K562 (cell line): ENCODE measurements around the gene TBC1D25. TPM values are rescaled to one million over a fixed set of nuclear protein-coding genes. Genes with fewer than 3 reads are reported as not detected.

Source experiments
- ATAC-seq: fragments of 200-7000 bp; cut with Tn5 transposase; 3 replicates; pipeline ENCODE4 v1.9.1; 2020; ENCODE audit warnings: moderate library complexity
- BruUV-seq: library from RNA; stranded (reverse); fragments of 400-500 nt; replicated peaks from 2 replicates; lab custom pipeline; 2021; lab: Mats Ljungman, UMichigan
- CTCF ChIA-PET: fragments of 300-600 bp; formaldehyde crosslinking; extraction: SDS; loops from one replicate; lab custom pipeline; 2021; ENCODE audit warnings: low intra/inter-chr PET ratio; lab: Yijun Ruan, JAX
- POLR2A ChIA-PET: fragments of 300-600, 350-650 bp; sonication (Branson Sonifier 250); formaldehyde crosslinking; extraction: SDS; loops from one replicate; lab custom pipeline; 2021; ENCODE audit warnings: antibody characterized with exemption, inconsistent platforms; lab: Yijun Ruan, JAX
- DNase-seq, 4 experiments: peaks; one replicate each; pipeline versions ENCODE4 v3.0.0 to v3.0.0-alpha.2; 2011 to 2018; ENCODE audit warnings: low spot score in 3 of 4, mixed read lengths in 3 of 4; ENCODE audit errors: extremely low read depth in 1 of 4
- FAIRE-seq: peaks from 2 replicates; lab custom pipeline; 2011; peaks lifted over from hg19 to GRCh38; lab: Jason Lieb, UNC
- H2AFZ ChIP-seq: 2 replicates; pipeline ENCODE4 v1.6.0; 2011; ENCODE audit warnings: low read depth, low read length, control low read depth, inconsistent platforms
- H3K27ac ChIP-seq: fragments of 200-600 bp; 3 replicates; pipeline ENCODE4 v1.8.0; 2011; ENCODE audit warnings: low read depth, mild to moderate bottlenecking, control low read depth, inconsistent platforms, low read length, moderate library complexity, mixed read lengths; ENCODE audit errors: extremely low read depth
- H3K27me3 ChIP-seq, 2 experiments: fragments of 300-600 bp in 1 of 2; 2 replicates in 1 of 2; 3 replicates in 1 of 2; pipeline versions ENCODE4 v1.6.0 to v1.8.0; 2011; ENCODE audit warnings: inconsistent platforms in 2 of 2, low read length in 2 of 2, mild to moderate bottlenecking in 1 of 2, mixed read lengths in 1 of 2, moderate library complexity in 1 of 2; ENCODE audit not compliant: control insufficient read depth in 2 of 2, insufficient read depth in 2 of 2
- H3K36me3 ChIP-seq: fragments of 300-600 bp; 3 replicates; pipeline ENCODE4 v1.8.0; 2011; ENCODE audit warnings: mild to moderate bottlenecking, low read length, inconsistent platforms; ENCODE audit not compliant: control insufficient read depth, insufficient read depth
- H3K4me1 ChIP-seq, 2 experiments: fragments of 200-600 bp in 1 of 2; replicated peaks in 1 of 2; 2 replicates in 1 of 2; 3 replicates in 1 of 2; pipeline versions ENCODE4 v1.5.1 to v1.8.0; 2011; ENCODE audit warnings: inconsistent platforms in 2 of 2, low read length in 2 of 2, mild to moderate bottlenecking in 1 of 2, mixed read lengths in 1 of 2, moderate library complexity in 1 of 2; ENCODE audit not compliant: control insufficient read depth in 2 of 2, insufficient read depth in 2 of 2
- H3K4me2 ChIP-seq: 2 replicates; pipeline ENCODE4 v1.6.1; 2011; ENCODE audit warnings: low read length, control low read depth, inconsistent platforms, mixed read lengths; ENCODE audit not compliant: insufficient read depth
- H3K4me3 ChIP-seq: fragments of 200-600 bp; sonication (generic), shearing (Covaris generic); 2 replicates; pipeline ENCODE4 v1.5.1; 2016; ENCODE audit warnings: control low read depth, inconsistent platforms
- H3K79me2 ChIP-seq: fragments of 200-600 bp; 3 replicates; pipeline ENCODE4 v1.8.0; 2011; ENCODE audit warnings: low read length, inconsistent platforms; ENCODE audit not compliant: control insufficient read depth, insufficient read depth
- H3K9ac ChIP-seq, 2 experiments: 2 replicates each; pipeline versions ENCODE4 v1.6.0 to v1.6.1; 2011; ENCODE audit warnings: low read depth in 2 of 2, low read length in 2 of 2, control low read depth in 1 of 2, inconsistent platforms in 1 of 2, mild to moderate bottlenecking in 1 of 2, mixed read lengths in 1 of 2; ENCODE audit not compliant: insufficient read depth in 1 of 2
- H3K9me1 ChIP-seq: one replicate; pipeline ENCODE4 v1.6.0; 2011; ENCODE audit warnings: inconsistent platforms, mild to moderate bottlenecking, low read length, moderate library complexity; ENCODE audit not compliant: control insufficient read depth, insufficient read depth
- H3K9me3 ChIP-seq: replicated peaks from 2 replicates; pipeline ENCODE4 v1.5.1; 2011; ENCODE audit warnings: low read depth, low read length, inconsistent platforms; ENCODE audit not compliant: control insufficient read depth, insufficient read depth
- H4K20me1 ChIP-seq: replicated peaks from 2 replicates; pipeline ENCODE4 v1.6.1; 2011; ENCODE audit warnings: low read length, inconsistent platforms, mixed read lengths; ENCODE audit not compliant: control insufficient read depth, insufficient read depth
- ARHGAP35 ChIP-seq: fragments of 450-650 bp; IDR thresholded peaks from 2 replicates; pipeline ENCODE4 v1.6.1; 2018; ENCODE audit not compliant: partially characterized antibody
- BRCA1 ChIP-seq, 2 experiments: fragments of 450-650 bp in 1 of 2; sonication (generic) in 1 of 2; formaldehyde crosslinking in 1 of 2; IDR thresholded peaks; 2 replicates each; pipeline versions ENCODE4 v1.5.0 to v1.6.1; 2017 to 2020; ENCODE audit warnings: mild to moderate bottlenecking in 1 of 2, missing genetic modification reagents in 1 of 2
- DMBX1 ChIP-seq: fragments of 250-450 bp; sonication (Bioruptor Pico); IDR thresholded peaks from 2 replicates; pipeline ENCODE4 v1.8.0; 2022; ENCODE audit warnings: inconsistent platforms, mild to moderate bottlenecking, moderate library complexity, borderline replicate concordance
- HCFC1 ChIP-seq: IDR thresholded peaks from 2 replicates; pipeline ENCODE4 v1.6.1; 2012; ENCODE audit warnings: low read depth, low read length, improper control_type of control experiment
- JUND ChIP-seq, 2 experiments: IDR thresholded peaks; 2 replicates in 1 of 2; 3 replicates in 1 of 2; pipeline ENCODE4 v1.6.1; 2011; ENCODE audit warnings: borderline replicate concordance in 2 of 2, low read depth in 2 of 2, low read length in 2 of 2, improper control_type of control experiment in 1 of 2, missing biosample characterization in 1 of 2, missing genetic modification characterization in 1 of 2, missing genetic modification reagents in 1 of 2
- KLF6 ChIP-seq: fragments of 250-450 bp; sonication (Bioruptor Pico); IDR thresholded peaks from 2 replicates; pipeline ENCODE4 v1.4.0; 2020; ENCODE audit warnings: mild to moderate bottlenecking, moderate library complexity, borderline replicate concordance
- L3MBTL2 ChIP-seq: fragments of 450-650 bp; IDR thresholded peaks from 2 replicates; pipeline ENCODE4 v1.6.1; 2016; ENCODE audit warnings: mild to moderate bottlenecking, moderate library complexity
- MEIS2 ChIP-seq: fragments of 450-650 bp; IDR thresholded peaks from 2 replicates; pipeline ENCODE4 v1.6.1; 2014; ENCODE audit warnings: mild to moderate bottlenecking; ENCODE audit not compliant: partially characterized antibody
- MLLT1 ChIP-seq, 2 experiments: fragments of 450-650 bp; IDR thresholded peaks; 2 replicates each; pipeline ENCODE4 v1.6.1; 2016
- NBN ChIP-seq: fragments of 450-650 bp; IDR thresholded peaks from 2 replicates; pipeline ENCODE4 v1.6.1; 2016; ENCODE audit warnings: low read depth, mild to moderate bottlenecking
- NCOR1 ChIP-seq: fragments of 450-650 bp; IDR thresholded peaks from 2 replicates; pipeline ENCODE4 v1.6.1; 2016; ENCODE audit warnings: mild to moderate bottlenecking, moderate library complexity
- NKRF ChIP-seq: fragments of 450-650 bp; IDR thresholded peaks from 2 replicates; pipeline ENCODE4 v1.6.1; 2016; ENCODE audit warnings: borderline replicate concordance
- POLR2A ChIP-seq: fragments of 450-650 bp; conservative IDR thresholded peaks from 2 replicates; pipeline ENCODE4 v1.6.1; 2016
- RBM22 ChIP-seq: fragments of 200-400 bp; formaldehyde crosslinking; IDR thresholded peaks from 2 replicates; pipeline ENCODE4 v1.6.1; 2018; ENCODE audit warnings: low read length, low read depth; ENCODE audit not compliant: poor library complexity, severe bottlenecking
- THAP7 ChIP-seq: fragments of 250-450 bp; sonication (Bioruptor Pico); IDR thresholded peaks from 2 replicates; pipeline ENCODE4 v1.5.0; 2021
- ZFP30 ChIP-seq: fragments of 250-450 bp; sonication (Bioruptor Pico); IDR thresholded peaks from 2 replicates; pipeline ENCODE4 v1.8.0; 2022; ENCODE audit warnings: moderate library complexity, mild to moderate bottlenecking, inconsistent platforms, borderline replicate concordance
- ZNF263 ChIP-seq: sonication (generic); formaldehyde crosslinking; IDR thresholded peaks from 2 replicates; pipeline ENCODE4 v1.8.0; 2022; ENCODE audit warnings: mild to moderate bottlenecking, missing genetic modification reagents, borderline replicate concordance
- WGBS: fragments of 100-300 bp; shearing (Covaris generic); methylation state at CpG from one replicate; pipeline ENCODE4 v1.1.6; 2016; ENCODE audit warnings: low coverage, mixed read lengths; ENCODE audit not compliant: insufficient coverage; ENCODE audit errors: missing lambda C conversion rate; 5-methylcytosine and 5-hydroxymethylcytosine counted together
- in situ Hi-C: fragments of 300-500 bp; cut with MboI; formaldehyde crosslinking; loops from 4 replicates; pipeline ENCODE4 v1.15.0; 2018; ENCODE audit warnings: inconsistent platforms, mixed read lengths
- intact Hi-C: fragments of 100-400 bp; cut with micrococcal nuclease; formaldehyde crosslinking; loops from 2 replicates; pipeline ENCODE4 v1.14.2; 2022
- polyA plus RNA-seq, 8 experiments: library from polyadenylated mRNA; depleted of rRNA in 4 of 8; stranded (reverse) in 5 of 8; unstranded in 3 of 8; fragments of >200 nt; fragmentation: Nextera tagmentation in 2 of 8; fragmentation: Illumina TruSeq in 1 of 8; extraction: Ambion mirVana in 2 of 8; extraction: Trizol in 1 of 8; gene quantifications; 2 replicates each; pipeline versions ENCODE4 v1.2.1 to v1.2.3, GENCODE V29; 2011 to 2014; ENCODE audit warnings: inconsistent platforms in 1 of 8, missing spikeins in 1 of 8
- total RNA-seq, 7 experiments: library from RNA; depleted of rRNA in 6 of 7; stranded (reverse); fragments of >200 nt in 6 of 7; fragmentation: Illumina TruSeq in 2 of 7; extraction: Trizol in 2 of 7; gene quantifications; 2 replicates each; pipeline versions ENCODE4 v1.2.1 to v1.2.3, GENCODE V29; 2011 to 2021; ENCODE audit warnings: low replicate concordance in 1 of 7

The TBC1D25 gene
- total and polyA plus RNA-seq, 9 of the 15 experiments (the other 6 are each of a cell fraction or from before 2014, with no cell fraction given): 0.62 to 10.6 (median 3.9) TPM

GRCh38 chrX:48513670-48514069 is 25.8 kb upstream of the TBC1D25 start (continued):
- TF ChIP-seq DMBX1 (CRISPR knock-in tag): no peak
- no peak for TF ChIP-seq JUND (IDR thresholded peaks at IDR 0.05; ENCODE audit: borderline replicate concordance, low read depth, low read length)
- 0 out of 3 replicates have a peak, but pooled peaks have one; percentile 33 for TF ChIP-seq JUND (tag; IDR thresholded peaks at IDR 0.05; ENCODE audit: borderline replicate concordance, low read depth, low read length)
- TF ChIP-seq L3MBTL2: peak; percentile 33; the same call in 1 of the 2 replicates
- no peak for TF ChIP-seq NBN

- CTCF ChIA-PET: interaction anchor here (0.7 kb wide), 1 partner anchor 777 kb away, joined by 3 read pairs; no protein-coding TSS in a partner anchor
- no peak overlapping the region for H3K4me3 ChIP-seq
- no peak overlapping the region for H3K4me2 ChIP-seq
- 60% methylated on average over 5 of the region's 16 CpGs for WGBS
- H3K79me2 ChIP-seq: no peaks in the 10 kb centered on the region
- no peaks in the 10 kb centered on the region for H3K9me3 ChIP-seq
- H2AFZ ChIP-seq: no peak overlapping the region
- no peaks in the 10 kb centered on the region for H3K27me3 ChIP-seq
- no peaks in the 10 kb centered on the region; the same call in 2 of the 3 replicates for H3K36me3 ChIP-seq
- POLR2A ChIA-PET: interaction anchor here (0.5 kb wide), 1 partner anchor 16 kb away, joined by 4 read pairs; no protein-coding TSS in a partner anchor
- peaks cover 17 to 37% of the 10 kb centered on the region in 2 experiments; a peak in 4 of 5 replicates for H3K4me1 ChIP-seq
- no peak overlapping the region for H3K27ac ChIP-seq
- in situ Hi-C loops (no loop called here), intact Hi-C loops (no loop called here)
- DNase-seq (no peak), ATAC-seq (no peak), FAIRE-seq (no peak)
- peaks cover 4% of the 10 kb centered on the region for H3K9me1 ChIP-seq
- H4K20me1 ChIP-seq: no peaks in the 10 kb centered on the region
- no TSS peak for BruUV-seq
- H3K9ac ChIP-seq: peak overlapping the region in 1 of 2 experiments; percentile 78; a peak in 1 of 4 replicates
- TF ChIP-seq RBM22: no peak
- TF ChIP-seq BRCA1 (IDR thresholded peaks at IDR 0.05): no peak
- TF ChIP-seq BRCA1 (CRISPR knock-in tag; IDR thresholded peaks at IDR 0.05): no peak
- TF ChIP-seq NKRF: no peak
- TF ChIP-seq ZFP30 (CRISPR knock-in tag): no peak
- no peak for TF ChIP-seq MLLT1 (IDR thresholded peaks at IDR 0.05)
- no peak for TF ChIP-seq THAP7
- TF ChIP-seq MEIS2: no peak
- TF ChIP-seq ARHGAP35: no peak
- no peak for TF ChIP-seq ZNF263 (CRISPR knock-in tag)
- no peak for TF ChIP-seq HCFC1
- no peak for TF ChIP-seq POLR2A
- no peak for TF ChIP-seq KLF6 (CRISPR knock-in tag)
- TF ChIP-seq NCOR1: no peak
These were observed 25.2 kb upstream of the TBC1D25 start for GRCh38 chrX:48514126-48514806.
